ENCODE data around the gene CAMSAP2. TPM values are rescaled to one million over a fixed set of nuclear protein-coding genes. Genes with fewer than 3 reads are reported as not detected.
A peak's percentile ranks its signal among the peaks of the same experiment; 100 is the strongest.
"Not testable (repeated sequence)": the region's sequence is repeated elsewhere in the genome, so short reads cannot be mapped to it uniquely, and the experiment has no call there.

The CAMSAP2 gene
- total RNA-seq, 1 donor from 2014 or later: 47.9 TPM

DNA sequence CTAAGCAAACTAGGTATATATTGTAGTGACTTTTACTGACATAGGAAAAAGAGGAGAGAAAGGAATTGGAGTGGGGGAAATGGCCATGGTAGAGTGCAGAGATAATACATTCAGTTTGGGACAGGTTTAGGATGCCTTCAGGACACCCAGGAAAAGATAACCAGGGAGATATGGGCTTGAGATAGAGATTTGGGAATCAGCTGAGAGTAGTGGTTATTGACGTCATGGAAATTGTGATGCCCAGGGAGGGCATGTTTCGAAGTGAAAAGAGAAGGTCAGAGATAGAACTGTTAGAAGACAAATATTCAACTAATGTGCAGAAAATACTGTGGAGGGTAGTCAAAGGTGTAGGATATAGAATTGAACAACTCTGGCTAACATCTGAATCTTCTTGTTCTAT, 40.6 kb downstream of the CAMSAP2 start:
- no peak for DNase-seq (ENCODE audit: low read depth)

DNA sequence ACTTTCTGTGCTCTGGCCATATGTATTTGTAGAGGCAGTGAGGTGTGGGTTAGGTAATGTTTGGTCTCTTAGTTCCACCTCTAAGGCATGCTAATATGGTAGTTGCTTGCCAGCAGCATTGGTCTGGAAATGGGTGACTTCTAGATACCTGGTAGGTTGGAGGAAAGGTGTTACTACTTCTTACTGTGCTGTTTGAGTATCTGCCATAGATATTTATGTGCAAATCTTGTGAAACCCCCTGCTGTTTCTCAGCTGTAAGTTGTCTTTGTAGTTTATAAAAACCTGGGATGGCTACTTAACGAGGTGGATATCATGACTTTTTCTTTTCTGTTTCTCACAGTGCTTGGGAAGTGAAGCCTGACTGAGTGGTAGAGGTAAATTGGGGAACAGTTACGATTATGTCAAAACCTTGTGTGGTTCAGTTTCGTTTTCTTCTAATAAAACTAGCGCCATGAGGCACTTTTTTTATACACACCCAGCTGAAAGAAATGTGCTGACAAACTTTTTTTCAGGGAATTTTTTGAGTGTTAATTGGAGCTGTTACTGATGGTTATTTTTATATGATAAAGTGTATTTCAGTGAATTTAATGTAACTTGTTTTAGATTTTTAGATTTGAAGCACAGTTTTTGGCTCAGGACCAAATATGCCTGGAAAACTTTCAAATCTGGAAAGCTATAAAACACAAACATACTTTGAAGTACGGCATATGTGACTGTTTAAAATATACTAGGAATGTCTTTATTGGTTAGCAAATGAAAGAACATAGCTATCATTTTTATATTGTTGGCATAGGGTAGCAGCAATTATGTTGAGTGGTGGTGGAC, 42.1 kb downstream of the CAMSAP2 start:
- DNase-seq (ENCODE audit: low read depth): no peak

DNA sequence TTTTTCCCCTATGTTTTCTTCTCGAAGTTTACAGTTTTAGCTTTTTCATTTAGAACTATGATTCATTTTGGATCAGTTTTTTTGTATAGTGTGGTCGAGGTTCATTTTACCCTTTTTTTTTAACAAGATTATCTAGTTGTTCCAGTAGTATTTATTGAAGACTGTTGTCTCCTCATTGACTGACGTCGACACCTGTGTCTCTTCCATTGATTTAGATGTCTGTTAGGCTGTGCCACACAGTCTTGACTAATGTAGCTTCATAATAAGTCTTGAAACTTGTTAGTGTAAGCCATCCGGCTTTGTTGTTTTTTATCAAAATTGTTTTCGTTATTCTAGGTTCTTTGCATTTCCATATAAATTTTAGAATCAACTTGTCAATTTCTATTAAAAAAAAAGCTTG, 45.2 kb downstream of the CAMSAP2 start:
- peak; percentile 67 for DNase-seq (ENCODE audit: low read depth)

DNA sequence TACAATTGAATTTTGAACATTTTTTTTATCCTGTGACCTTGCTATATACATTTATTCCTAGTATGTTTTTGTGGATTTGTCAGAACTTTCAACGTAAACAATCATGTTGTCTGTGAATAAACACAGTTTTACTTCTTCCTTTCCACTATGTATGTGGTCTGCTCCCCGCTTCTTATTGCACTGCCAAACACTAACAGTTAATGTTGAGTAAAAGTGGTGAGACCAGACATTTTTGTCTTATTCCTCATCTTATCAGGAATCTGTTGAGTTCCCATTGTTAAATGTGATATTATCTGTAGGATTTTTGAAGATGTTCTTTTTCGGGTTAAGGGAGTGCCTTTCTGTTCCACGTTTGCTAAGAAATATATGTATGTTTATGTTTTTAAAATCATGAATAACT, 45.9 kb downstream of the CAMSAP2 start:
- DNase-seq (ENCODE audit: low read depth): no peak

DNA sequence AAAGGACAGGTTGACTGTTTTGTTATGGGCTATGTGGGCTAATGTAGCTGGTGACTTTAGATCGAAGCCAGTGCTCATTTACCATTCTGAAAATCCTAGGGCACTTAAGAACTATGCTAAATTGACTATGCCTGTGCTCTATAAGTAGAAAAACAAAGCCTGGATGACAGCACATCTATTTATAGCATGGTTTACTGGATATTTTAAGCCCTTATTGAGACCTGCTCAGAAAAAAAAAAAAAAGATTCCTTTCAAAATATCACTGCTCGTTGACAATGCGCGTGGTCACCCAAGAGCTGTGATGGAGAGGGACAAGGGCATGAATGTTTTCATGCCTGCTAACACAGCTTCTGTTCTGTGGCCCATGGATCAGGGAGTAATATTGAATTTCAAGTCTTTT, 48.1 kb downstream of the CAMSAP2 start:
- DNase-seq (ENCODE audit: low read depth): peak; percentile 70

DNA sequence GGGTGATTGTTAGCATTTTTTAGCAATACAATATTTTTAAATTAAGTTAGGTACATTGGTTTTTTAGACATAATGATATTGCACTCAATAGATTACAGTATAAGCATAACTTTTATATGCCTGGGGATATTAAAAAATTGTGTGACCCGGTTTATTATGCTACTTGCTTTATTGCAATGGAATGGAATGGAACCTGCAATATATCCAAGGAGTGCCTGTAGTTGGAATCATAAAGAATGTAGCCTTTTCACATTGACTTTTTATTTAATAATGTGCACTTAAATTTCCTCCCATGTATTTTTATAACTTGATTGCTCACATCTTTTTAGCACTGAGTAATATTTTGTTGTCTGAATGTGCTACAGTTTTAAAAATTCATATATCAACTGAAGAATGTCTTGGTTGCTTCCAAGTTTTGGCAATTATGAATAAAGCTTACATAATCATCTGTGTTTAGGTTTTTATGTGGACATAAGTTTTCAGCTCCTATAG, 49.2 kb downstream of the CAMSAP2 start:
- DNase-seq (ENCODE audit: low read depth): no peak

DNA sequence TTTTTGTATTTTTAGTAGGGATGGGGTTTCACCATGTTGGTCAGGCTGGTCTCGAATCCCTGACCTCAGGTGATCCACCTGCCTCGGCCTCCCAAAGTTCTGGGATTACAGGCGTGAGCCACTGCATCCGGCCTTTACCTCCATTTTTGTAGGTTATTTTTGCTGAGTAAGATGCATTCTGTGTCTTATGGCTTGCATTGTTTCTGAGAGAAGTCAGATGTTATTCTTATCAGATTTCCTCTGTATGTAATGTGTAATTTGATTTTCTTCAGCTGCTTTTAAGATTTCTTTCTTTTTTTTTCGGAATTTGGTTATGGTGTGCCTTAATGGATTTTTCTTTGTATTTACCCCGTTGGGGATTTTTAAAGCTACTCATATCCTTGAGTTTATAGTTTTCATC, 52.3 kb downstream of the CAMSAP2 start:
- not testable (repeated sequence) for DNase-seq (ENCODE audit: low read depth)

DNA sequence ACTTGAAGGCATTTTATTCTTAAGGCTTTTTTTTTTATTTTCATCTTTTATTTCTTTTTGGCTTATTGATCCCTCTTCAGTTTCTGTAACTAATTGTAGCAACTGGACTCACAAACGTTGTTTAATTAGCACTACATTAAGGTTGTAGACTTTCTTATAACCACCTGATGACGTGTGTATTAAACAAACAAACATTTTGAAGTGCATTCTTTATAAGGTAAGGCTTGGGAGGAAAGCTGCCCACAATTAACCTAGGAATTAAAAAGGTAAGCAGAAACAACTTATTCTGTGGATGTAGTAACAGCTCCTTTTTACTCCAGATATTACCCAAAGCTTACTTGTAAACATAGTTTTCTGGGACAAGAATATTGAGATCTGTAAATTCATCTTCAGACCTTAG, 55.0 kb downstream of the CAMSAP2 start:
- no peak for DNase-seq (ENCODE audit: low read depth)

DNA sequence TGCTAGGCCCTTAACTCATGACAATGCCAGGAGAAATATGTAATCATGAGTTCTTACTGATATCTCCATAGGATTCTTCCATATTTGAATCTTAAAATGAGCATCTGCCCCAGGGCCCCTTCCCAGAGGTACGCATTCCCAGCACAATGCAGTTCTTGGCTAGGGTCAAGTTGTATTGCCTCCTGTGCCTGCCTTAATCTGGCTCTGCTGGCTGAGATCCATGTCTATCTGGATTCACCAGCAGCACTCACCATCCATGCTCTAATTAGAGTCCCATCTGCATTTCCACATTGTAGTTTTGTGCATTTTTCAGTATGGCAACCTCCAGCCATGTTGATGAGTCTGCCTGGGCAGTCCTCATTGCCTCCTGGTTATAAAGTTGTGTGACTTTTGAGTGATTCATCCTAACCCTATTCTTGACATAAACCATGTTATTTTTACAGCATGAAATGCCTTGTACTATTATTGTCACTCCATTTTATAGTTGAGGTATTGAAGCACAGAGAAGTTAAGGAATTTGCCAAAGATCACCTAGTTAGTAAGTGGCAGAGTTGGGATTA, 55.9 kb downstream of the CAMSAP2 start:
- no peak for DNase-seq (ENCODE audit: low read depth)

DNA sequence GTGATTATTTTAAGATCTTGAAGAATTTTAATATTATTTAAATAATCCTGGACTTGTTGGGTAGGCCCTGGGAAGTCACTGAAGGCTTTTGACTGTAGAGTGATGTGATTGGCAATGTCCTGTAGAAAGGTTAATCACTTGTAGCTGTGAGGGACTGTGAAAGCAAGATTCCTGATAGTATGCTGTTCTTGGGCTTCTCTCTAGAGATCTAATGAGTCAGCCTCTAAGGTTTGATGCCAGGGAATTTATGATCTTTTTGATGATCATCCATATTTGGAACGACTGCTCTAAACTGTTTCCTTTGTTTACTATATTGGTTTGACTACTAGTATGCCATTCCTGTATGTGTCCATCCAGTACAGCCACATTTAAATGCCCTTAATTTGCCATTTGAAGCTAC, 56.5 kb downstream of the CAMSAP2 start:
- DNase-seq (ENCODE audit: low read depth): no peak

DNA sequence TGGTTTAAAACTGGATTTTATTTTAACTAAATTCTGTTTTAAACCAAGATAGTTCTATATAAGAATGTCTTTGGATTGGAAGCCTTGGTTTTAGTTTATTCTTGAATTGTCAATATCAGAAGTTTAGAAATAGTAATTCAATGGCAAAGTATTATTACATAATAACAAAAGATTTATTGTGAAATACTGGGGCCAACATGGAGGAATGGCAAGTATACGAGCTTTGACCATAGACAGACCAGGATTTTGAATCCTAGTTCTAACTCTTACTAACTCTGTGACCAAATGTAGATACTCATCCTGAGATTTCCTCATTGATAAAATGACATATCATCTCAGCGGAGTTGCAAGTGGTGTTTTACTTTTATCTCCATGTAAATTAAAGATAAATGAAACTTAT, 63.3 kb downstream of the CAMSAP2 start:
- no peak for DNase-seq (ENCODE audit: low read depth)

DNA sequence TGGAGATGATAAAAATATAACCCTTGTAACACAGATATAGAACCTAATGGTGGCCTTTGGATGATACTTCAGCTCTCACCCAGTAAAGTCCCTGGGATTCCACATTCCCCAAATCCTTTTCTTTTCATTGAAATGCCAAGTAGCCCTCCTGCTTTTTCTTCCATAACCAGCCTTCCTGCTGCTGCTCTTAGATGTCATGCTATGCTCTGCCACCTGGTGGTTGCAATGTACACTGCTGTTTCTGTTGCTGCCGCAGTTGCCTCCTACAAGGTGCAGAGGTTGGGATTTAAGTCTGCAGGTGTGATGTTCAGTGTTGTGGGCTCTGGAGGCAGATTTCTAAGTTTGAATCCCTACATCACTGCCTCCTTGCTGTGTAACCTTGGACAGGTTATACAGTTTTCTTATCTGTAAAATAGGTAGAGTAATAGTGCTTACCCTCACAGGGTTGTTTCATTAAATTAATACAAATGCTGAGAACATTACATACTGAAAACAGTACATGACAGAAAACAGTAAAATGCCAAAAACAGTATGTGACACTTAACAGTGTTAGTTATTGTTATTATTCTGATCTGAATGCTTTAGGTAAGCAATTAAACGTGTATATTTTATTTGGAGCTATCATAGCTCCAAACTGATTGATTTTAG, 64.3 kb downstream of the CAMSAP2 start:
- peak; percentile 77 for DNase-seq (ENCODE audit: low read depth)

DNA sequence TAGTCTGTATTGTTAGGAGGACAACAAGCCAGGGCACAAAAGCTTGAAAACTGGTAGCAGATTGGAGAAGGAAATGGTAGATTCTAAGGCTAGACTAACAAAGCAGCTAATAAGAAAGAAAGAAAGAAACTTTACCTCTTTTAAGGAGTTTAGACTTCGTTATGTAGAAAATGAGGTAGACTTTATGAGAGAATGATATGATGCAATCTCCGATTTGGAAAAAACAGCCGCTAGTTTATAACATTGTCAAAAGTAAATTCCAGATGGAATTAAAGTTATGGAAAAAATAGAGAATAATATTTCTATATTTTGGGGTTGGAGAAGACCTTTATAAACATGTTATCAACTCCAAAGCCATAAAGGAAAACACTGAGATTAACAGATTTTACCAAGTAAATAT, 67.0 kb downstream of the CAMSAP2 start:
- no peak for DNase-seq (ENCODE audit: low read depth)

DNA sequence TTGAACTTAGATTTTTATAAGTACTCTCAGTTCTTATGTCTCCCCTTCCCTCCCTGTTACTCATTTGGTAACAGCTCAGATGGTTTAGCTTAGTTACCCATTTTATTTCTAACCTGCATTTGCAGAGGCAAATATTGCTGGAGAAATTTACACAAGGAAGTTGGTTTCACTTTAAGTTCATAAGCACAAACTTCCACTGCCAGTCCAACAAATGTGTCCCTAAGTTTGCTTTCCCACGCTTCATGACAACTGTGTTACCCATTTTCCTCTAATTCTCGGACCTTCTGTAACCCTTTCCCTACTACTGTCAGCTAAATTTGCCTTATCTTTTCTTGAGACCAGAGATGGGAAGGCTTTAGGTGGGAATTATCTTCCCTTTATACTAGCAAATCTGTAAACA, 70.2 kb downstream of the CAMSAP2 start:
- DNase-seq (ENCODE audit: low read depth): no peak

DNA sequence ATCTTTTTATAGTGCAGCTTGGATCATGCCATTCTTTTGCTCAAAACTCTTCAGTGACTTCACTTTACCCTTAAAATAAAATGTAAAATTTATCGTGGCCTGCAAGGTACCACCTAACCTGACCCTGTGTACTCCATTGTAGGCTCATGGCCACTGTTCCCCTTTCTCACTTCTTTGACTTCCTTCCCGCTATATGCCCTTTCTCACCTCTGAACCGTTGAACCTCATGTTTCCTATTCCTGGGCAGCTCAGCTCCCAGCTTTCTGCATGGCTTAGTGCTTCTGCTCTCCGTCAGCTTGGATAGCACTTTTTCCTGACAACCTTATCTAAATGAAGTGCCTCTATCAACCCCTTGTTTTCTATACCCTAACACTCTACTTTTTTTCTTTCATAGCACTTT, 73.0 kb downstream of the CAMSAP2 start:
- DNase-seq (ENCODE audit: low read depth): no peak

DNA sequence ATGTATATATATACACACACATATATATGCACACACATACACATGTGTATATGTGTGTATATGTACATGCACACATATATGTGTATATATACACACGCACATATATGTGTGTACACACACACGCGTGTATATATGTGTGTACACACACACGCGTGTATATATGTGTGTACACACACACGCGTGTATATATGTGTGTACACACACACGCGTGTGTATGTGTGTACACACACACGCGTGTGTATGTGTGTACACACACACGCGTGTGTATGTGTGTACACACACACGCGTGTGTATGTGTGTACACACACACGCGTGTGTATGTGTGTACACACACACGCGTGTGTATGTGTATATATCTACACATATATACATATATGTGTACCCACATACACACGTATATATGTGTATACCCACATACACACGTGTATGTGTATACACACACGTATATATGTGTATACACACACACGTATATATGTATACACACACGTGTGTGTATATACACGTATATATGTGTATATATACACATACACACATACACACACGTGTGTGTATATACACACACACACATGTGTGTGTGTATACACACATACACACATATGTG, 78.0 kb downstream of the CAMSAP2 start:
- not testable (repeated sequence) for DNase-seq (ENCODE audit: low read depth)

DNA sequence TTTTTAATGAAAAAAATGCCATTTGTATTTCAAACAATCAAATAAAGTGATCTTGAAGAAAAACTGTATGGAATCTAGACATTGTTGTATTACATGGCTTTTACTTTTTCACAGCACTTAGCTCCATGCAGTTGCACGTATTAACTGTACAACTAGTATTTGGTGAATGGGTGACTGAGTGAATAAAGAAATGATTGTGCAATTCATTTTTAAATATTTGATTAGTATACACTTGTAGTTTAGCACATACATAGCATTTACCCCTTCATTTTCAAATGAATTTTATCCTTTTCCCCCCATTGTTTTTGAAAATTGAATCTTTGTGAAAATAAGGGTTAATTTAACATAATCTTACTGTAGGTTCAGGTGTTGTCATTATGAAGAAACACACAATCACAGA, 79.6 kb downstream of the CAMSAP2 start:
- DNase-seq (ENCODE audit: low read depth): no peak

DNA sequence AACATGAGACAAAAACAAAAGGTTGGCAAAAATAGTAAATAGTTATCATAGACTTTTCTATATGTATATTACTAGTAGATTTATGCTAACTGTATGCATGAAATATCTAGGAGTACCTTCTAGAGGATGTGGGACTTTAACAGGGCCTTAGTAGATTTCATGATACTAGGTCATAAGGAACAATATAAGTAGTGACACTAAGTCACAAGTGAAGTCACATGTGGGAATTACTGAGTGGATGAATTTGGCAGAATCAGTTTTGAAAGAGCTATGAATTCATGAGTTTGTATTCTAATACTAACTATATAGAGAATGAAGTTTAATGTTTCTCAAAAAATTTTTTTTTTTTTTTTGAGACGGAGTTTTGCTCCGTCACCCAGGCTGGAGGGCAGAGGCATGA, 81.0 kb downstream of the CAMSAP2 start:
- DNase-seq (ENCODE audit: low read depth): no peak

DNA sequence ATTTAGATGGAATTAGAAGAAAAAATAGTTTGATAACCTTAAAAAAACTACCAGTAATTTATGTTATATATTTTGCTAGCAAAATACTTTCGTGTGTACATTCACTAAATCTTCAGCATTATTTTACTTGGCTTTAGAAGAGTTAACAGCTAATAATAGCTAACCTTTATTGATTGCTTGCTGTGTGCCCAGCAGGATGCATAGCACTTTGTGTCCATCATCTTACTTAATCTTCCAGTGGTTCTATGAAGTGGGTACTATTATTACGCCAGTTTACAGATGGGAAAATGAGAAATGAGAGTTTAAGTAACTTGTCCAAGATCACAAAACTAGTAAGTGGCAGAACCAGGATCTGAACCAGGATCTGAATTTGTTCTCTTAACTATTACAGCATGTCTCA, 92.4 kb downstream of the CAMSAP2 start:
- DNase-seq (ENCODE audit: low read depth): no peak

DNA sequence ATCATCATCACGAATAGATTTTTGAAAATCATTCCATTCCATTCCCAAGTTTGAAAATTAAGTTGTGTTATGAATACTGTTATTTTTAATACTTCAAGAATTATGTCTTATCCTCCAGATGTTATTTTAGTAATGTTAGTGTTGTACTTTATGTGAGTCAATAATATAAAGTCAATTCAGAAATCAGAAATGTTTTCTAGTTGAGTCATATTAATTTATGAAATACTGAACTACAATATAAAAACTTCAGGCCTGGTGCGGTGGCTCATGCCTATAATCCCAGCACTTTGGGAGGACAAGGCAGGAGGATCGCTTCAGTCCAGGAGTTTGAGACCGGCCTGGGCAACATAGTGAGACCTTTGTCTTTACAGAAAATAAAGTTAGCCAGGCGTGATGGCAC, 95.7 kb downstream of the CAMSAP2 start:
- DNase-seq (ENCODE audit: low read depth): no peak

DNA sequence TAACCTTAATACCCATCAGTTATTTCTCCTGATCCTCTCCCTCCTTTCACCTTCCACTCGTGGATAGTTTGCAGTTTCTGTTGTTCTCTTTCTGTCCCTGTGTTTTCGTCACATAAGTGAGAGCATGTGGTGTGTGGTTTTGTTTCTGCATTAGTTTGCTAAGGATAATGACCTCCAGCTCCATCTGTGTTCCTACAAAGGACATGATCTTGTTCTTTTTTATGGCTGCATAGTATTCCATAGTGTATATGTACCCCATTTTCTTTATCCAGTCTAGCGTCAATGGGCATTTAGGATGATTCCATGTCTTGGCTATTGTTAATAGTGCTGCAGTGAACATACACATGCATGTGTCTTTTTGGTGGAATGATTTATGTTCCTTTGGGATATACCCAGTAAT, 97.5 kb downstream of the CAMSAP2 start:
- no peak for DNase-seq (ENCODE audit: low read depth)

DNA sequence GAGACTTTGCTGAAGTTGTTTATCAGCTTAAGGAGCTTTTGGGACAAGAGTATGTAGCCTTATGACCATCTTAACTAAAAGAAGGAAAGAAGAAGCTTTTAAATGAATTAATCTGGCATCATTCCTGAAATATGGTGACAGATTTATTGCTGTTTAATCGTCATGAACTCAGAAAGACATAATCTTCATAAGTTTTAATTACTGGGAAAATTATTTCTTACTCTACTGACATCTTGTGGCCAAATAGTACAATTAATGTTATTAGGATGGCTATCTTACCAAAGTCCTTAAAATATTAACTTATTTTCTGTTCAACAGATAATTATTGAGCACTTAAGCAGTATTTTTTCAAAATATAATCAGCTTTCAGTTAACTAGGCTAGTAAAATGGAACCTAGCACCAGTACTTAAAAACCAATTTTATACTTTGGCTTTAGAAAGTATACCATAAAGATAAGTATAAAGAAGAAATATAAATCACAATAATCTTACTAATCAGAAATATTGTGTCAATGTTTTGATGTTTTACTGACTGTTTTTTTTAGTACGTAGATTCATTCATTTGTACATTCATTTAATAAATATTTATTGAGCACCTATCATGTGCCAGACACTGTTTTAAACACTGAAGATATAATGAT, 99.4 kb downstream of the CAMSAP2 start:
- peak; percentile 29 for DNase-seq (ENCODE audit: low read depth)
